ENCODE results near the gene ZFAND6.
"Not testable (repeated sequence)": the region's sequence is repeated elsewhere in the genome, so short reads cannot be mapped to it uniquely, and the experiment has no call there.

The ZFAND6 gene

DNA sequence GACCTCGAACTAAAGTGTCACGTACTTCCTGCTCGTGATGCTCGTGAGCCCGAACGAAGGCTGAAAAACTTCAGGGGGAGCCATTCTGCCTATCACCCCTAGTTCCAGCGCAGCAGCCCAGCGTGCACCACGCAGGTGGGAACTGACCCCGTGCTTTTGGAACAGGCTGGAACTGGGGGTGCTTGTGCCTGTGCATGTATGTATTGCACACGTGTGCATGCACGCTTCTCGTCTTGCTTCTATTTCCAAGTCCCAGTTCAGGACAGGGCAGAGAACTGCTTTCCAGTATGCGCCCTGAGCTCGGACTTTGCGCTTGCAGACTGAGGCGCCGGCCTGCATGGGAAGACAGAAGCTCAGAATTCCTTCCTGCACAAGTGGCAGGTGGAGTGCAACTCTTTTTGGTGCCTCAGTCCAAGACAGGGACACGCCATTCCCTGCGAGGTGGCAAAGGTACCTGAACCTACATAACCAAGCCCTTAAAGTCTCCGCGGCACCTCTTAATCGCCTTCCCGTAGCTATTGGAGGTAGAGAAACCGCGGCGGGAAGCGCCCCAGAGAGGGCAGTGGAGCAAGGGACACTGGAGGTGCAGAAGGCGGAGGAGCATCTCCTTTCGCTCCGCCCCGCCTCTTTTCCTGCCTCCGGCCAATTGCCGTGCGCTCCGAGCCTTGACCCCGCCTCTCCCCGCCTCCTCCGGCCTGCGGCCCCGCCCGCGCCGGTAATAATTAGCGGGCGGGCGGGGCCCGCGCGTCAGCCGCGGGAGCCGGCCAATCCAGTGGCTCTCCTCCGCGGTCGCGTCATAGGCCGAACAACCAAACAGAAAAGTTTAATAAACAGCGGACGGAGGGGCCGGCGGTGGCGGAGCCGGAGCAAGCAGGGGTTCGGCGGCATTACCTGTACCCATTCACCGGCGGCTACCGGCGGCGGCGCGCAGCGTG lies at the start of gene ZFAND6:
TSS of gene ZFAND6 (plus strand) at position 826 of the 935 bp plus-strand sequence. CDS start 60,669 bp downstream, outside the sequence.
- peak; percentile 99 for DNase-seq

DNA sequence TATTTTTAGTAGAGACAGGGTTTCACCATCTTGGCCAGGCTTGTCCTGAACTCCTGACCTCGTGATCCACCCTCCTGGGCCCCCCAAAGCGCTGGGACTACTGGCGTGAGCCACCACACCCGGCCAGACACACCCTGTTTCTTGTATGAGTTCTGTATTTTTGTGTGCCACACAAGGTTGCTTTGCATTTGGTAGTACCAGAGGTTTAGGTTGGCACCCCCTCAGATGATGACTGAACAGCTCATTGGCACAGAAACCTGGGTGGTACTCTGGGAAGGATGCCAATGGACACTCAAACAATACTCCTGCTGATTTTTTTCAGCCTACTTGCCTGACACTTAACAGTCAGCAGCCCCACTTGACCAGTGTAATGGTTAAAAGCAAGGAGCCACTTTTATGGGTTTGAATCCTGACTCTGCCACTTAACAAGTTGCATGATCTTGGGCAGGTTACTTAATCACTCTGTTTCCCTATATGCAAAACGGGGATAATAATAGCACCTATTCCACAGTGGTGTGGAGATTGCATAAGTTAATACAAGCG lies 49.3 kb upstream of the ZFAND6 start:
- DNase-seq = peak; percentile 52

DNA sequence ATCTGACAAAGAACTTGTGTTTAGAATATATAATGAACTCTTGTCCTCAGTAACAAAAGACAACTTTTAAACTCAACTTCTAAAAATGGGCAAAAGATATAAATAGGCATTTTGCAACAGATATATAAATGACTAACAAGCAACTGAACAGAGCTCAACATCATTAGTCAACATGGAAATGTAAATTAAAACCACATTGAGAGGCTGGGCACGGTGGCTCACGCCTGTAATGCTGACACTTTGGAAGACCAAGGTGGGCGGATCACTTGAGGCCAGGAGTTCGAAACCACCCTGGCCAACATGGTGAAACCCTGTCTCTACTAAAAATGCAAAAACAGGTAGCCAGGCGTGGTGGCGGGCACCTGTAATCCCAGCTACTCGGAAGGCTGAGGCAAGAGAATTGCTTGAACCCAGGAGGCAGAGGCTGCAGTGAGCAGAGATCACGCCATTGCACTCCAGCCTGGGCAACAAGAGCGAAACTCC lies 48.4 kb upstream of the ZFAND6 start:
- not testable (repeated sequence) for DNase-seq

DNA sequence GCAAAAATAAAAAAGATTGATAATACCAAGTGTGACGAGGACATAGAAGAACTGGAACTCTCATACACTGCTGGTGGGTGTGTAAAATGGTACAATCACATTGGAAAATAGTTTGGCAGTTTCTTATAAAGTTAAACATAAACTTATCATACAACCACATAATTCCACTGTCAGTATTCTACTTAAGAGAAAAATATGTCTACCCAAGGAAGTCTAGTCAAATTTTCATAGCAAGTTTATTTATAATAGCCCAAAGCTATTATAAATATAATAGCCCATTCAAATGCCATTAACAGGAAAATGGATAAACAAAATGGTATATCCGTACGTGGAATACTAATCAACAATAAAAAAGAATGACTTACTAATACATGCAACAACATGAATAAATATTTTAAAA lies 47.9 kb upstream of the ZFAND6 start:
- DNase-seq = no peak

DNA sequence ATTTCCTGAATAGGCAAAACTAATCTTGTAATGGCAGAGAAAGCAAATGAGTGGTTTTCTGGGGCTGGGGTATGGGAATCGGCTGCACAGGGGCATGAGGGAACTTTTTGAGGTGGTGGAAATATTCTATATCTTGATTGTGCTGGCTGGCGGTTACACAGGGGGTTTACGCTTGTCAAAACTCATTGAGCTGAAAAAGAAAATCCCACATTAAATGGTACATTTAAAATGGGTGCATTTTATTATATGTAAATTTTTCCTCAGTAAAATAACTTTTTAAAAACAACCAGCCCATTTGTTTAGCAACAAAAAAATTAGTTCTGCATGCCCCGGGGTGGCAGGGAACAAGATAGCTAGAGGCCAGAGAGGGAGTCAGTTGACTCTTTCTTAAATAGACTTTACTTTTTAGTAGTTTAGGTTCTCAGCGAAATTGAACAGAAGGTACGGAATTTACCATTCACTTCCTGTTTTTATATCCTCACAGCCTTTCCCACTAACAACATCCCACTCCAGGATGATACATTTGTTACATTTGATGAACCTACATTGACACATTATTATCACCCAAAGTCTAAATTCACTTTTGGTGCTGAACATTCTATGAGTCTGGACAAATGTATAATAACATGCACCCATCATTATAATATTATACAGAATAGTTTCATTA lies 47.3 kb upstream of the ZFAND6 start:
- no peak for DNase-seq

DNA sequence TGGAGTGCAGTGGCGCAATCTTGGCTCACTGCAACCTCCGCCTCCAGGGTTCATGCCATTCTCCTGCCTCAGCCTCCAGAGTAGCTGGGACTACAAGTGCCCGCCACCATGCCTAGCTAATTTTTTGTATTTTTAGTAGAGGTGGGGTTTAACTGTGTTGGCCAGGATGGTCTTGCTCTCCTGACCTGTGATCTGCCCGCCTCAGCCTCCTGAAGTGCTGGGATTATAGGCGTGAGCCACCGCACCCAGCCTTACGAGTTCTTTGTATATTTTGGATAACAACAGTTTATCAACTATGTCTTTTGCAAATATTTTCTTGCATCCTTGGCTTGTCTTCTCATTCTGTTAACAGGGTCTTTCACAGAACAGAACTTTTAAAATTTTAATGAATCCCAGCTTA lies 45.3 kb upstream of the ZFAND6 start:
- DNase-seq = not testable (repeated sequence)

DNA sequence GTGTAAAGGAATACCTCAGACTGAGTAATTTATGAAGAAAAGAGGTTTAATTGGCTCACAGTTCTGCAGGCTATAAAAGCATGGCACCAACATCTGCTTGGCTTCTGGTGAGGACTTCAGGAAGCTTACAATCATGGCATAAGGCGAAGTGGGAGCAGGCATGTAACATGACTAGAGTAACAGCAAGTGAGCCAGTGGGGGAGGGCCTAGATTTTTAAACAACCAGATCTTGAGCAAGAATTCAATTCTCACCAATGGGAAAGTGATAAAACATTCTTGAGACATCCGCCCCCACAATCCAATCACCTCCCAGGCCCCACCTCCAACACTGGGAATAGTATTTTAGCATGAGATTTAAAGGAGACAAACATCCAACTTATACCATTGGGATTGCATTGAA lies 44.3 kb upstream of the ZFAND6 start:
- DNase-seq = no peak

DNA sequence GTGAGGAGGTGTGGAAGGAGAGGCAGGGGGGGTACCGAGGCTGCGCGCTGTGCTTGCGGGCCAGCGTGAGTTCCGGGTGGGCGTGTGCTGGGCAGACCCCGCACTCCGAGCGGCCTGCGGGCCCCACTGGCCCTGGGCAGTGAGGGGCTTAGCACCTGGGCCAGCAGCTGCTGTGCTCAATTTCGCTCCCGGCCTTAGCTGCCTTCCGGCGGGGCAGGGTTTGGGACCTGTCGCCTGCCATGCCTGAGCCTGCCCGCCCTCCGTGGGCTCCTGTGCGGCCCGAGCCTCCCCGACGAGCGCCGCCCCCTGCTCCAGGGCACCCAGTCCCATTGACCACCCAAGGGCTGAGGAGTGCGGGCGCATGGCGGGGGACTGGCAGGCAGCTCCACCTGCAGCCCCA lies 43.0 kb upstream of the ZFAND6 start:
- not testable (repeated sequence) for DNase-seq

DNA sequence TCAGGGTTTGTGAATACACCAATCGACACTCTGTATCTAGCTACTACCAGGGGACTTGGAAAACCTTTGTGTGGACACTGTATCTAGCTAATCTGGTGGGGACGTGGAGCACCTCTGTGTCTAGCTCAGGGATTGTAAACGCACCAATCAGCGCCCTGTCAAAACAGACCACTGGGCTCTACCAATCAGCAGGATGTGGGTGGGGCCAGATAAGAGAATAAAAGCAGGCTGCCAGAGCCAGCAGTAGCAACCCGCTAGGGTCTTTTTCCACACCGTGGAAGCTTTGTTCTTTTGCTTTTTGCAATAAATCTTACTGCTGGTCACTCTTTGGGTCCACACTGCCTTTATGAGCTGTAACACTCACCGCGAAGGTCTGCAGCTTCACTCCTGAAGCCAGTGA lies 42.3 kb upstream of the ZFAND6 start:
- not testable (repeated sequence) for DNase-seq

DNA sequence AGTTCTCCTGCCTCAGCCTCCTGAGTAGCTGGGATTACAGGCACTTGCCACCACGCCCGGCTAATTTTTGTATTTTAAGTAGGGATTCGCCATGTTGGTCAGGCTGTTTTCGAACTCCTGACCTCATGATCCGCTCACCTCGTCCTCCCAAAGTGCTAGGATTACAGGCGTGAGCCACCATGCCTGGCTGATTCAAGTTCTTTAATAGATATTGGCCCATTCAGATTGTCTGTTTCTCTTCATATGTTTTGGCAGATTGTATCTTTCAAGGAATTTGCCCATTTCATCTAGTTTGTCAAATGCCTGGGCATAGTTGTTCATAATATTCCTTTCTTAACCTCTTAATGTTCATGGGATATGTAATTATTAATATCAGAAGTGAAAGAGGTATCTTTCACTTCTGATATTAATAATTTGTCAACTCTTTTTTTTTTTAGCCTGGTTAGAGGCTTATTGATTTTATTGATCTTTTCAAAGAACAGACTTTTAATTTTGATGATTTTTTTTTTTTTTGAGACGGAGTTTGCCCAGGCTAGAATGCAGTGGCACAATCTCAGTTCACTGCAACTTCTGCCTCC lies 40.2 kb upstream of the ZFAND6 start:
- DNase-seq = no peak

DNA sequence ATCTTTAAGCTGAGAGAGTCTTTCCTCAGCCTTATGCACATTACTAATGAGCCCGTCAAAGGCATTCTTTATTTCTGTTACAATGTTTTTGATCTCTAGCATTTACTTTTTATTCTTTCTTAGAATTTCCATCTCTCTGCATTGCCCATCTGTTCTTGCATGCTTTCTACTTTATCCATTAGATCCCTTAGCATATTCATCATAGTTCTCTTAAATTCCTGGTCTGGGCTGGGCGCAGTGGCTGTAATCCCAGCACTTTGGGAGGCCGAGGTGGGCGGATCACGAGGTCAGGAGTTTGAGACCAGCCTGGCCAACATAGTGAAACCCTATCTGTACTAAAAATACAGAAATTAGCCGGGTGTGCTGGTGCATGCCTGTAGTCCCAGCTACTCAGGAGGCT lies 39.3 kb upstream of the ZFAND6 start:
- not testable (repeated sequence) for DNase-seq

DNA sequence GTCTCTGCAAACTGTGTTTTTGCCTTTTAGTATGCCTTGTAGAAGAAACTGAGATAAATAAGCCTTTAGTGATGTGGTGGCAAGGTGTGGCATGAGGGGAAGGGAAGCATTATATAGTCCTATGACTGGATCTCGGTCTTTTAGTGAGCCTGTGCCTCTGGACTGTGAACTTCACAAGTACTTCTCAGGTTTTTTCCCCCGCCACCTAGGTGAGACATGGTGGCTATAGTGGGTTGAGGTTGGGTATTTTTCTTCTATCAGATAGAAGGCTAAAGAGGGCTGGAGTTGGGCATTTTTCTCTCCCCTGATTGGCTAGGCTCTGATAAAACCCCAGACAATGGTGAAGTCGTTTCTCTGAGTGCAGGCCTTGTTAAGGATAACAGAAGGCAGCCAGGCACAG lies 38.7 kb upstream of the ZFAND6 start:
- DNase-seq = no peak

DNA sequence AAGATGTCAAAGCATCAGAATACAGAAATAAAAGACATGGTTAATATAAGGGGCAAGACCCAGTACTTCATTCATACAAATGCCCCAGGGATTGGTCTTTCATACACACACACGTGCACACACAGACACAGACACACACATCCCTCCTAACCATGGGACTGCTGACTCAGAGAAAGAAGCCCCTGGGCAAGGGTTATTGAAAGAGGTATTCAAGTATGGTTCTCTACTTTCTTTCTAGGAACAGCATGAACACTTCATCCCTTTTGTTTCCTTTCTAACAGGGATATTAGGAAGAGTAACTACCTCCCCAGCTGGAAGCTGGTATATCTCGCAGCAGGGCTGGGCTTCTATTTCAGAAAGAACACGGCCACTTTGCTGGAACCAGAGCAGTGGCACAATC lies 33.2 kb upstream of the ZFAND6 start:
- no peak for DNase-seq

DNA sequence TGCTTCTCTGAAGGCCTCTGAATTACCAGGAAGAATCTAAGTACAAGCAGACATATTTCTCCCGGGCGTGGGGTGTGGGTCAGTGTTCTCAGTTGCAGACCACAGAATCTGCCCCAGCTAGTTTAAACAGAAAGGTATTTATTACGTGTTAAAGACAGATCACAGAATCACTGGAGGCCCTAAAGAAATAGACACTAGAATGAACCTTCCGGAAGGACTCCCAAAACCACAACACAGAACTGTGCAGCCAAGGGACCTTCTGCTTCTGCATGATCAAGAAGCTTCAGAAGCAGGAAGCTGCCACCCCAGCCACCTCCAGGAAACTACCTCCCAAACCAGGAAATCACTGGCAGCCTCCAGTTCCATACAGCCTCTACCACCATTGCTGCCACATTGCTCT lies 32.7 kb upstream of the ZFAND6 start:
- no peak for DNase-seq

DNA sequence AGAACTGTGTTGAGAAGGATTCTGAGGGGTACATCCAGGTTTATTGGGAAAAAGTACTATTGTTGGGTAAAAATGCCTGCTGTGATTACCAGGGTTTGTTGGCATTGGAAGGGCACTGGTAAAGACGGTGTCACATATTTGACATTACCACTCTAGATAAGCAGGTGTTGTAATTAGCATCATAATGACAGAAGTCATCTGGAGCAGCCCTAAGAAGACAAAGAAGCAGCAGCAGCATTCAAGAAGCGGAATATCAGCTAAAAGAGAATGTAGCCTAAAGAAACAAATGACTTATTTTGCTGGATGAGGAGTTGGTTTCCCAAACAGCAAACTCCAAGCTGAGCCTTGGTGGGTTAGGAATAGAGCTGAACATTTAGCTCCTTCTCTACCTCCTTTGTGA lies 30.5 kb upstream of the ZFAND6 start:
- DNase-seq = no peak

DNA sequence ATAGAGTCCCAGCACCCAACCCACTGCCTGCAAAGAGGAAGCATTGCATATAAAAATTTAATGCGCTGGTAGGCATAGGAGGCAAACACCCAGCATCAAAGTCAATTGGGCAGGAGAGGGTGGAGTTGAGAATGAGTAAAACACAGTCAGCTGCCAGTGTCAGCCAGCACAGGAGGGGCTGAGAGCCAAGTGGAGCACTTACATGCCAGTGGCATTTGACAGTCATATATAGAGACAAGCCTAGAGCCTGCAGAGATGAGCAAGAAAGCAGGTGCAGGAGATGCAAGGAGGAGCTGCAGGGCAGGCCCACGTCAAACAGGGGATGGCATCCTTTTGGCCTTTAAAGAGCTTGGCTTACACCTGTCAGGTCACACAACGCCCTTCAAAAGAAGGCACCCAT lies 27.6 kb upstream of the ZFAND6 start:
- DNase-seq = peak; percentile 88

DNA sequence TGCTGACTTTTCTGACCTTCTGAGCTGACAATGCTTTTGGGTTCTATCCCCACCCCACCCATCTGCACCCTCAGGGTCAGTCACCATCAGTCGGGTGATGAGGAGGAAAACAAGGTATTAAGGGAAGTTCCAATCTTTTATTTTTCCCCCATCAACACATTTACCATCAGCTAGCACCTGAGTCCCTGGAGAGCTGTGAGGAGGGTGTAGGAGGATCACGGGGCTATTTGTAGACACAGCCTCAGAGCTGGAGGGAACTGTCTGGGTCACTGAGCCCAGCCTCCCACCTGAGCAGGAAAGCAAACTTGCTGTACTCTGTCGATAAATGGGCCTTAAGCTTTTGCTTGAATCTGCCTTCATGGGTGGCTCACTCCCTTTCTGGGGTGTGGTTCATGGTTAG lies 24.8 kb upstream of the ZFAND6 start:
- peak; percentile 28 for DNase-seq

DNA sequence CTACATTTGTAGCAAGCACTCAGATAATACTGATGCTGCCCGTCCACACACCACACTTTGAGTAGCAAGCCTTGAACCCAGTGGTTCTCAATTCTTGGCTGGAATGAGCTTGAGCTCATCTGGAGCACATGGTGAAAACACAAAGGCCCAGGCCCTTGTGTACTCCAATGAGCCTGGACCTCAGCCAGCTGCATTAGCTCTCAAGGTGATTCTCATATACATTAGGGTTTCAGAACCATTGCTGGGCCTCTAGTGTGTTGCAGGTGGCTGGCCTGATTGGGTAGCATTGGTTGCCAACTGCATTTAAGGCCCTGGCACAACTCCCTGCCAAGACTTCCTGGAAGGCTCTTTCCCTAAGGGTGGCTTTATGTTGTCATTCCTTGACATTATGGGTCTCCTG lies 23.4 kb upstream of the ZFAND6 start:
- peak; percentile 98 for DNase-seq

DNA sequence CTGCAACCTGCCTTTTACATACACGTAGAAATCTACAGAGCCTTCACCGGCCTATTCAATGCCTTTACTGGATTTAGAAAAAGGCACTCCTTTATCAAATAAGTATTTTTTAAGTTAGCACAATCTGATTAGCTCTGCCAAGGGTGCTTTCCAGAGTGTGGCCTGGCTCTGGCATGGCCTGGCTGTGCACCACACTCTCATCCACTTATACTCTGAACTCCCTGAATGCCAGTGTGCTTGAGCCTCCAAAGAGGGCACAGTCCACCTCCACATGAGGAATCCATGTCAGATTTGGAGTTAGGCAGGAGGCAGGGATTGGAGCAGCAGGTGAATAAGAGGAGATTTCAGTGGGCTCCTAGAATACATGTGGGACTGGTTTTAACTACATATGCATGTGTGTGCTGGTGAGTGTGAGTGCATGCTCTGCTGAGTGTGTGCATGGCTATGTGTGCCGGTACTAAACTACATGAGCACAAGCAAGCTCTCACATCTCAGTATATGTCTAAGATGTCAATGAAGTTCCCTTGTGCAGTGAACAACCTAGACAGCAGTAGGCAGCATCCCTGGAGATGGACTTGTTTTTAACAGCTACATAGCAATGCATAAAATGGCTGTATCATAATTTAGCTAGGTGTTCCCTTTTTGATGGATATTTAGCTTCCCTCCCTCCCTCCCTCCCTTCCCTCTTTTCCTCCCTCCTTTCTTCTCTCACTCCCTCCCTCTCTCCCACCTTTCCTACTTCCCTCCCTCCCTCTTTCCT lies 17.8 kb upstream of the ZFAND6 start:
- no peak for DNase-seq

DNA sequence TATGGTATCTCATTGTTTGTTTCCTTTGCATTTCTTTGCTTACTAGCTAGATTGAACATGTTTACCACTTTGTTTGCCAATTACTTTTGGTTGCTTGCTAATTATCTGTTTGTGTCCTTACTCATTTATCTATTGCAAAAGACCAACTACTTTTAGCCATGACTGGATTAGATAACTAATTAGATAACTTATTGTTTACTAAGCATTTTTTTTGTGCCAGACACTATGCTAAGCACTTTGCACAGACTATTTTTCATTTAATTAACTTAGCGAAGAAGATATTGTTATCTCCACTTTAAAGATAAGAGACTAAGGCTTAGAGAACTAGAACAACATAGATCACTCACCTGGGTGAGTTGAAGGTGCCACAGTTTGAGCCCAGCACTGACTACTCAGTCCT lies 16.9 kb upstream of the ZFAND6 start:
- DNase-seq = no peak

DNA sequence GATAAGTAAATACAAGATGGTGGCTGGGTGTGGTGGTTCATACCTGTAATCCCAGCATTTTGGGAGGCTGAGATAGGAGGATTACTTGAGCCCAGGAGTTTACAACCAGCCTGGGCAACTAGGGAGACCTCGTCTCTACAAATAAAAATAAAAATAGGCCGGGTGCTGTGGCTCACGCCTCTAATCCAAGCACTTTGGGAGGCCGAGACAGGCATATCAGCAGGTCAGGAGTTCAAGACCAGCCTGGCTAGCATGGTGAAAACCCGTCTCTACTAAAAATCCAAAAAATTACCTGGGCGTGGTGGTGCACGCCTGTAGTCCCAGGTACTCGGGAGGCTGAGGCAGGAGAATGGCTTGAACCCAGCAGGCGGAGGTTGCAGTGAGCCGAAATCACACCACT lies 14.3 kb upstream of the ZFAND6 start:
- not testable (repeated sequence) for DNase-seq

DNA sequence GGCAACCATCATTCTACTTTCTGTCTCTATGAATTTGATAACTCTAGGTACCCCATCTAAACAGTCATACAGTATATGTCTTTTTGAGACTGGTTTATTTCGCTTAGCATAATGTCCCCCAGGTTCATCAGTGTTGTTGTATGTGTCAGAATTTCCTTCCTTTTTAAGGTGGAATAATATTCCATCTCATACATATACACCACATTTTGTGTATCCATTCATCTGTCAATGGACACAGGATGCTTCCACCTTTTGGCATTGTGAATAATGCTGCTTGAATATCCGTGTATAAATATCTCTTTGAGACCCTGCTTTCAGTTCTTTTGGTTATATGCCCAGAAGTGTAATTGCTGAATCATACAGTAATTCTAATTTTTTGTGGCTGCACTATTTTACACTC lies 10.4 kb upstream of the ZFAND6 start:
- no peak for DNase-seq

Data from RPMI8226 (cell line).